ENCODE data around the gene RAB3IP. TPM values are rescaled to one million over a fixed set of nuclear protein-coding genes. Genes with fewer than 3 reads are reported as not detected.
A peak's percentile ranks its signal among the peaks of the same experiment; 100 is the strongest.
"Not testable (repeated sequence)": the region's sequence is repeated elsewhere in the genome, so short reads cannot be mapped to it uniquely, and the experiment has no call there.

RAB3IP gene
- polyA plus RNA-seq, 1 donor from 2014 or later, result 27.1 TPM

DNA sequence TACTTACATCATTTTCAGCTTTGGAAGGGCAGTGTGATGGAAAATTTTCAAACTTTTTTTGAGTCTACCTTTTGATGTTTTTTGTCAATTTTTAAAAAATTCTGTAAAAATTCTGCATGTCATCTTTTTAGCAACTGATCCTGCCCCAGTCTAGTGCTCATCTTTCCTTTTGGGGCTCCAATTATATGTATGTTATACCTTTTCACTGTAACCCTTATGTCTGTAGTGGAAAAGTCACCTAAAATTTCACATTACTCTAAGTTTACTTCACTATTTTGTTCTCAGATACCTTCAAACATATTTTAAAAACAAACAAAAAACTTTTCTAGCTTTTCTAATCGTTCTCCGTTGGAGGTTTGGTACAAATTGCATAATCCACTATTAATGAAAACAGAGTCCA lies 53.9 kb downstream of the RAB3IP start:
- Mint-ChIP-seq H3K4me1 (no peaks in the 10 kb centered on the region), H3K27ac (no peak overlapping the region), H3K9me3 (peaks cover 6 to 25% (median 12%) of the 10 kb centered on the region in 3 donors), H3K36me3 (peaks cover 29% of the 10 kb centered on the region), H3K27me3 (no peaks in the 10 kb centered on the region), H3K4me3 (no peak overlapping the region)

DNA sequence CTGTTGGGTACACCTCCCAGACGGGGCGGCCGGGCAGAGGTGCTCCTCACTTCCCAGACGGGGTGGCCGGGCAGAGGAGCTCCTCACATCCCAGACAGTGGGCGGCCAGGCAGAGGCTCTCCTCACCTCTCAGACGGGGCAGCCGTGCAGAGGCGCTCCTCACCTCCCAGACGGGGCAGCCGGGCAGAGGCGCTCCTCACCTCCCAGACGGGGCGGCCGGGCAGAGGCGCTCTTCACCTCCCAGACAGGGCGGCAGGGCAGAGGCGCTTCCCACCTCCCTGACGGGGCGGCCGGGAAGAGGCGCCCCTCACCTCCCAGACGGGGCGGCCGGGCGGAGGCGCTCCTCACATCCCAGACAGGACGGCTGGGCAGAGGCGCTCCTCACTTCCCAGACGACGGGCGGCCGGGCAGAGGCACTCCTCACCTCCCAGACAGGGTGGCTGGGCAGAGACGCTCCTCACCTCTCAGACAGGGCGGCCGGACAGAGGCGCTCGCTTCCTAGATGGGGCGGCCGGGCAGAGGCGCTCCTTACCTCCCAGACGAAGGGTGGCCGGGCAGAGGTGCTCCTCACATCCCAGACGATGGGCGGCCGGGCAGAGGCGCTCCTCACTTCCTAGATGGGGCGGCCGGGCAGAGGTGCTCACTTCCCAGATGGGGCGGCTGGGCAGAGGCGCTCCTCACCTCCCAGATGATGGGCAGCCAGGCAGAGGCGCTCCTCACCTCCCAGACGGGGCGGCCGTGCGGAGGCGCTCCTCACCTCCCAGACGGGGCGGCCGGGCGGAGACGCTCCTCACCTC lies 68.6 kb downstream of the RAB3IP start:
- H3K4me3 Mint-ChIP-seq, H3K27ac Mint-ChIP-seq, H3K27me3 Mint-ChIP-seq, H3K4me1 Mint-ChIP-seq, H3K9me3 Mint-ChIP-seq: not testable (repeated sequence)
- H3K36me3 Mint-ChIP-seq, result peaks cover 19% of the 10 kb centered on the region

DNA sequence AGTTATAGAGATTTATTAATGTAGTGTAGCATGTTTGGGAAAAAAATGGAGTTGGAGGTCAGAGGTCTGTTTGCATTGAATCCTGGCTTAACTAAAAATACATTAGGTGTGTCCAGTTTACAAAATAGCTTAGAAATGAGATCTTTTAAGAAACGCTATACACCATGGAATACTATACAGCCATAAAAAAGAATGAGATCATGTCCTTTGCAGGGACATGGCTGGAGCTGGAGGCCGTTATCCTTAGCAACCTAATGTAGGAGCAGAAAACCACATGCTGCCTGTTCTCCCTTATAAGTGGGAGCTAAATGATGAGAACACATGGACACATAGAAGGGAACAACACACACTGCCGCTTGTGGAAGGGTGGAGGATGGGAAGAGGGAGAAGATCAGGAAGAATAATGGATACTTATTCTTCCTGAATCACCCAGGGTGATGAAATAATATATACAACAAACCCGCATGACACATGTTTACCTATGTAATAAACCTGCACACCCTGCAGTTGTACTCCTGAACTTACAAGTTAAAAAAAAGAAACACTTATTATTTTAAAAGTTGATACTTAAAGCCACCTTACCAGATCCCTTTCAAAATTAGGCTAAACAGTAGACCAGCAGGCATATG lies 72.3 kb downstream of the RAB3IP start:
- peaks cover 0 to 2% (median 0%) of the 10 kb centered on the region in 3 donors for H3K4me1 Mint-ChIP-seq
- peaks cover 21% of the 10 kb centered on the region for H3K36me3 Mint-ChIP-seq
- H3K4me3 Mint-ChIP-seq, result no peak overlapping the region
- no peak overlapping the region for H3K27ac Mint-ChIP-seq
- peaks cover 4 to 10% (median 6%) of the 10 kb centered on the region in 3 donors for H3K9me3 Mint-ChIP-seq
- no peaks in the 10 kb centered on the region for H3K27me3 Mint-ChIP-seq

DNA sequence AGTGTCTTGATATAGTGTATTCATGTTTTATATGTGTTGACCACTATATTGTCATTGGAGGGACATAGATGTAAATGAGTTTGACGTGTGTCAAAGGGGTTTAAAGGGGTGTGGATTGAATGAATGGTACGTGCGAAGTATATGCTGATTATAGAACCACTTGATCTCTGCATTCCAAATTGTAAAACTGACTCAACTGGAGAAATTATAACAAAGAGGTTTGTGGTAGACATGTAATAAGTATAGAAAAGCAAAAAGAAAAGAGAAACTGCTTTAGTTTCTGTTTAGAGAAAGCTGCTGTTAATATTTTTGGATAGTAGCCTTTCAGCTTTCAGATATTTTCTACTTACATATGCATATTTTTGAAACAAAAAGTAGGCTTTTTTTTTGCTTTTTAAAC lies 77.4 kb downstream of the RAB3IP start:
- no peak overlapping the region for H3K27ac Mint-ChIP-seq

DNA sequence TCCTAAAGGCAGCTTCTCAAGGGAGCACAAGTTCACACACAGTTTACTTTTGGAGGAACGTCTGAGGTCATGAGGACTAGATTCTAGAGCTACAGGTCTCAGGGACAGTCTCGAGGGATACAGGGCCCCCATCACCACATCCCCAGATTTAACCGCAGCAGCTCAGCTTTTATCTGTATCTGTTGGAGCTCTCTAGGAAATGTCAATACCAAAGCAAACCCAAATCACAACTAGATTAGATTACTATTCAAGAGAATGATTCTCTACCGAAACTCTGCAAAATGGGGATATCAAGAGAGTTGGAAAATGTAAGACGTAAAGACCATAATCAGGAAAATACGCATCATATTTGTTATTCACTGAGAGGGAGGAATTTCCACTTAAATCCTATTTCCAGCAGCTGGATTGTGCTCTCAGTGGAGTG lies 82.4 kb downstream of the RAB3IP start:
- no peaks in the 10 kb centered on the region for H3K4me1 Mint-ChIP-seq
- H3K27me3 Mint-ChIP-seq, result peaks cover 1% of the 10 kb centered on the region
- no peaks in the 10 kb centered on the region for H3K9me3 Mint-ChIP-seq
- H3K4me3 Mint-ChIP-seq, result no peak overlapping the region
- H3K36me3 Mint-ChIP-seq, result peaks cover 5% of the 10 kb centered on the region
- H3K27ac Mint-ChIP-seq, result no peak overlapping the region

More for the DNA sequence above, 77.4 kb downstream of the RAB3IP start:
- H3K9me3 Mint-ChIP-seq, result no peaks in the 10 kb centered on the region
- no peak overlapping the region for H3K4me3 Mint-ChIP-seq
- H3K27me3 Mint-ChIP-seq, result no peaks in the 10 kb centered on the region
- peaks cover 12% of the 10 kb centered on the region for H3K36me3 Mint-ChIP-seq
- H3K4me1 Mint-ChIP-seq, result no peaks in the 10 kb centered on the region

DNA sequence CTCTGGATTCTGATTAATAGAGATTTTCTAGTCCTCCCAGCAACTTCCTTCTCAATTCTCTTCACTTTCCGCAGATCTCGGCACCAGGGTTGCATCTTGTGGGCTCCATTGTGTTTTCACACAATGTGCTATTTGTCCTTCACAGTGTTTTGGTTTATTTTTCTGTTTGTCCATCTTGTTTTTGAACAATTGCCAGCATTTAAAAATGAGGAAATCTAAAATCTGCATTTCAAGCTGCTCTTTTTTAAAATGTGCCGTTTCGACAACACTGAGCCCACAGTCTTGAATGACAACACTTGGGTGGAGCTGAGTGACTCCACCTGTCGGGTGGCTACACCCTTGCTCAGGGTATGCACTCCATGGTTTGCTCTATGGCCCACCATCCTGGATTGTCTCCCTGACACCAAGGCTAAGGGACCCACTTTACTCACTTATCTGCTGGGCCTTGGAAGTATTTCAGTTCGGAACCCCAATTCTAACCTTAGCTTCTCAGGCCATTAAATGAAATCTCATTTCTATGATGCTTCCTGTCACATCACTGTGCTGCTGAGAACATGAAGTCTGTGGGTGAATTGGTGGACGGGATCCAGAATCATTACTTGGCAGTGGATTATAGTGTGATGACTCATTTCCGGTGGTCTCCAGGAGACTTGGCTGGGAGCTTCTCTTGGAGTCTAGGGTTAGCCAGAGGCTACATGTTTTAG lies 82.9 kb downstream of the RAB3IP start:
- no peaks in the 10 kb centered on the region for H3K9me3 Mint-ChIP-seq
- H3K27me3 Mint-ChIP-seq, result peaks cover 2% of the 10 kb centered on the region
- peaks cover 2% of the 10 kb centered on the region for H3K36me3 Mint-ChIP-seq
- H3K27ac Mint-ChIP-seq, result no peak overlapping the region
- no peak overlapping the region for H3K4me3 Mint-ChIP-seq
- no peaks in the 10 kb centered on the region for H3K4me1 Mint-ChIP-seq

DNA sequence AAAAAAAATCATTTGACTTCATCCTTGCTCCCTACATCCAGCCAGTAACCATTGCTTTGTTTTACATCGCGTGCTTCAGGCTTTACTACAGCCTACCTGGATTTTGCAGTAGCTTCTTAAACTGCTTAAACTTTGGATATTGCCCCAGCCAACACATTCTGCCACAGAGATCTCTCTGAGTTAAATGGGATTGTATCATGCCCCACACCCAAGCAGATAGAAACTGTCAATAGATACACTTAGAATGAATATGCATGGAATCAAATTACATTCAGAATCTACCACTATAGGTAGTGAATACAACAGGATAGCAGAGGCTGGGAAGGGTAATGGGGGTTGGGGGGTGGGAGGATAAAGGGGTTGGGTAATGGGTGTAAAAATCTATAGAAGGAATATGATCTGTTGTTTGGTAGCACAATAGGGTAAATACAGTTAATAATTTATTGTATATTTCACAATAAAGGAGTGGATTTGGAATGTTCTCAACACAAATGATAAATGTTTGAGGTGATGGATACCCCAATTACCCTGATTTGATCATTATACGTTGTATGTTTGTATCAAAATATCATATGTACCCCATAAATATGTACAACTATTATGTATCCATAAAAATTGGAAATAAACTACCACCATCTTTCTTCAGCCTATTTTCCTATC lies 83.7 kb downstream of the RAB3IP start:
- peak overlapping the region in 1 of 4 donors; percentile 64 for H3K4me3 Mint-ChIP-seq
- H3K9me3 Mint-ChIP-seq, result no peaks in the 10 kb centered on the region
- H3K36me3 Mint-ChIP-seq, result peaks cover 3% of the 10 kb centered on the region
- no peak overlapping the region for H3K27ac Mint-ChIP-seq
- H3K27me3 Mint-ChIP-seq, result peaks cover 2% of the 10 kb centered on the region
- no peaks in the 10 kb centered on the region for H3K4me1 Mint-ChIP-seq

DNA sequence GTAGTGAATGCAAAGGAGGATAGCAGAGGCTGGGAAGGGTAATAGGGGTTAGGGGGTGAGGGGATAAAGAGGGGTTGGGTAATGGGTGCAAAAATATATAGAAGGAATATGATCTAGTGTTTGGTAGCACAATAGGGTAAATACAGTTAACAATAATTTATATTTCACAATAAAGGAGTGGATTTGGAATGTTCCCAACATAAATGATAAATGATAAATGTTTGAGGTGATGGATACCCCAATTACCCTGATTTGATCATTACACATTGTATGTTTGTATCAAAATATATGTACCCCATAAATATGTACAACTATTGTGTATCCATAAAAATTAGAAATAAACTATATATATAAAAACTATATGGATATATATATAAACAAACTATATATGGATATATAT lies 85.4 kb downstream of the RAB3IP start:
- H3K4me1 Mint-ChIP-seq, result no peaks in the 10 kb centered on the region
- H3K27ac Mint-ChIP-seq, result no peak overlapping the region
- H3K4me3 Mint-ChIP-seq, result no peak overlapping the region
- peaks cover 2% of the 10 kb centered on the region for H3K27me3 Mint-ChIP-seq
- no peaks in the 10 kb centered on the region for H3K9me3 Mint-ChIP-seq
- H3K36me3 Mint-ChIP-seq, result peaks cover 3% of the 10 kb centered on the region

DNA sequence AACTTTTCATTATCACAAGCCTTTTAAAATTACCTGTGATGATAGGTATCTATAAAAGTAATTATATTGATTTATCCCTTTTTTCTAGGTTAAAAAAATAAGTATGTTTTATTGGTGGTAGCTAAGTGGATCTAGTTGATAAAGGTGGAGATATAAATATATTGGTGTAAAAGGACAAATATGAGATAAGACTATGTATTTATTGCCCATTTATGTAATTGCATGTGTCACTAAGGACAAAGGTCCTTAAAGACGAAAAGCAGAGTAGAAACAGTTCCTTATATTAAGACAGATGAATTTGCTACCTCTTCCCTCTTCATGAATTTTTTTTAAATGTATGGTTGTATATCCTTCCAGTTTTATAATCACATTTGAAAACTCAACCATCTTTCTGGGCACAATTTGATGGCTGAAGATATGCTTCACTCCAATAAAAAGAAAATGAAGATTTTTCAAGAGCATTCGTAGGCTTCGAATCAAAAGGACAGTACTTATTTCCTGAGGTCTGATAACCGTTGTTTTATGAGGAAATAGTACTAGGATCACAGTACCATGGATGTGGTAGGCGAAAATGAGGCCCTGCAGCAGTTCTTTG lies 86.4 kb downstream of the RAB3IP start, which contains the start of gene MYRFL:
Gene MYRFL (plus strand): TSS at position 262 of the 595 bp plus-strand sequence. CDS start 291 bp downstream, at position 553.
- no peaks in the 10 kb centered on the region for H3K9me3 Mint-ChIP-seq
- peaks cover 2% of the 10 kb centered on the region for H3K27me3 Mint-ChIP-seq
- no peaks in the 10 kb centered on the region for H3K4me1 Mint-ChIP-seq
- H3K27ac Mint-ChIP-seq, result no peak within 1 kb of the TSS
- peaks cover 3% of the 10 kb centered on the region for H3K36me3 Mint-ChIP-seq
- H3K4me3 Mint-ChIP-seq, result no peak within 1 kb of the TSS

DNA sequence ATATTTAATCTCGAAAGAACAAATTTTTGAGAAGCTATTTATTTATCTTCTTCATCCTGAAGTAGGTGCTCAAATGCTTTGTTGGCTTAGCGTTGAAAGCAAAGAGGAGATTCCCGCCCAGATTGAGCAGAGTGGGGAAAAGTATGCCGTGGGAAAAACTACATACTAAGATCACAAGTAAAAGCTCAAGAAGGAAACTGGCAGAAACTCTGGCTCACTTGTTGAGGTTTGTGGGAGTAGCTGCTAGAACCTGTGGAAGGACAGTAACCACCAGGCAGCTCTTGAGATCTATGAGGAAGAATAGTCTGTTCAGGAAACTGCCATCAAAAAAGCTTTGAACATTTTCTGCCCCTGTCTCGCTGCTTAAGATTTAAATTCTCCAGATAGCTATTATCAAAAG lies 90.2 kb downstream of the RAB3IP start:
- Mint-ChIP-seq H3K27me3 (peaks cover 2% of the 10 kb centered on the region), H3K9me3 (no peaks in the 10 kb centered on the region), H3K4me3 (no peak overlapping the region), H3K36me3 (peaks cover 3% of the 10 kb centered on the region), H3K27ac (no peak overlapping the region), H3K4me1 (no peaks in the 10 kb centered on the region)

DNA sequence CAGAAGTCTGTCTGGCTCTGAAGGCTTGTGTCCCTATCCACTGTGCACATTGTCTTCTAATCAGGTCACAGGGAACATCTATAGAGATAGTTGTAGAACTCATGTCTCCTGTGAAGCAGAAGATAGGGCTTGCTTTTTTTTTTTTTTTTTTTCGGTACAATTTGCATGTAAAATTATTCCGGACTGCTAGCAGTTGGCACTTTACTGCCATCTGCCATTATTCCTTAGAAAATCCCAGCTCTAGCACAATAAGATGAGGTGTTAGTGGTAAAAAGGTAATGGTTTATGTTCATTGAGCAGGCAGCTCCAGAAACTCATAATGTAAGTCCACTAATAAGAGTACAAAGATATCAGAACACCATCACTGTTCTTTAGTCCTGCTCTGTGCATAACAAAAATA lies 95.0 kb downstream of the RAB3IP start:
- no peaks in the 10 kb centered on the region for H3K36me3 Mint-ChIP-seq
- H3K4me1 Mint-ChIP-seq, result no peaks in the 10 kb centered on the region
- H3K9me3 Mint-ChIP-seq, result no peaks in the 10 kb centered on the region
- H3K27ac Mint-ChIP-seq, result no peak overlapping the region
- H3K27me3 Mint-ChIP-seq, result peaks cover 1% of the 10 kb centered on the region
- H3K4me3 Mint-ChIP-seq, result no peak overlapping the region

DNA sequence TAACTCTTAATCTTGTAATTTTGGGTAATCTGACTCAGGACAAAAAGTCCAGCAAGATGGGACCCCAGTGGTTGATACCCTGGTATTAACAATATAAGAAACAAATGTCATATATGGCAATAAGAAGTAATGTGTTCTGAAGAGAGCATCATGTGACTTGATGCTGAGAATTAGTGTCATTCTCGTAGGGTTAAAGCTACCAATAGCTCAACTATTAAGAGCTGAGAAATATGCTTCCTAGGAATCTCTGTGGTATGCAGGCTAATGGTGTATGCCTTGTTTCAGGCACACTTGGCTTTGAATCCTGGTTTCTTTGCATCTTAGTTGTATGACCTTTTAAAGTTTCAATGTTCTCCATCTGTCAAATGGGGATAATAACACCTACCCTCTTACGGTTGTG lies 95.5 kb downstream of the RAB3IP start:
- Mint-ChIP-seq H3K27me3 (peaks cover 1% of the 10 kb centered on the region), H3K27ac (no peak overlapping the region), H3K4me1 (no peaks in the 10 kb centered on the region), H3K9me3 (no peaks in the 10 kb centered on the region), H3K4me3 (no peak overlapping the region), H3K36me3 (no peaks in the 10 kb centered on the region)

DNA sequence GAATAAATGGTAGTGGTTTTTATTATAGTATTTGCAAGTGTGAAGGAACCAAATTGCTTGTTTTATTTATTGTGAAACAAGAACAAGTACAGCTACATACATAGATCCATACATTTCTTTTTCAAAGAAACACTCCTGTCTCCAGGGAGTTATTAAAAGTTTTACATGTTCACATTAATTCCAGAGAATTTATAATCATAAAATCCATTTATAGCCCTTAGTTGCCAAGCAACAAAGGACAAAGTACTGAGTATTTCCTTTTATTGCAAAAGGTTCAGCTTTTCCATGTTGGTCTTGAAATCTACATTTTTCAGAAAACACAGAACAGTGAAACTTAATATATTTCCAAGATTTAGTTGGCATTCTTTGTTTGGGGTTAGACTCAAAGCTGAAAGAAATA lies 95.9 kb downstream of the RAB3IP start:
- Mint-ChIP-seq H3K9me3 (no peaks in the 10 kb centered on the region), H3K4me3 (no peak overlapping the region), H3K27me3 (peaks cover 1% of the 10 kb centered on the region), H3K27ac (no peak overlapping the region), H3K36me3 (no peaks in the 10 kb centered on the region), H3K4me1 (no peaks in the 10 kb centered on the region)

DNA sequence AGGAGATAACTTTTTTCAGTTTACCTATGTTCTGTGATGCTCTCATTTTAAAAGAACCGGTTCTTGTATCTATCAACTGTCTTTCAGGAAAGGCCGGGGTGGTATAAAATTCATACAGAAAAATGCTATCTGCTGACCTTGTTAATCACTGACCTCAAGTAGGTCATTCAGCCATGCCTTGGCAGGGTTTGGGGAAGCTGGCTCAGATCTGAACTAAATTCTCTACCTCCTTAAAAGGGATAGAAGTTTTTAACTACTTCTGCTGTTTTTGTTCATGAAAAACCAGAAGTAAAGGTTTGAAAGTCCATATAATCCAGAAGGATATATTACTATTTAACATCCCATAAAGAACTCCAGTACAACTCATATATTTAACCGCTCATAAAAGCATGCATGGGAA lies 96.4 kb downstream of the RAB3IP start:
- Mint-ChIP-seq H3K4me3 (no peak overlapping the region), H3K36me3 (no peaks in the 10 kb centered on the region), H3K9me3 (no peaks in the 10 kb centered on the region), H3K27me3 (peaks cover 1% of the 10 kb centered on the region), H3K4me1 (no peaks in the 10 kb centered on the region), H3K27ac (no peak overlapping the region)

DNA sequence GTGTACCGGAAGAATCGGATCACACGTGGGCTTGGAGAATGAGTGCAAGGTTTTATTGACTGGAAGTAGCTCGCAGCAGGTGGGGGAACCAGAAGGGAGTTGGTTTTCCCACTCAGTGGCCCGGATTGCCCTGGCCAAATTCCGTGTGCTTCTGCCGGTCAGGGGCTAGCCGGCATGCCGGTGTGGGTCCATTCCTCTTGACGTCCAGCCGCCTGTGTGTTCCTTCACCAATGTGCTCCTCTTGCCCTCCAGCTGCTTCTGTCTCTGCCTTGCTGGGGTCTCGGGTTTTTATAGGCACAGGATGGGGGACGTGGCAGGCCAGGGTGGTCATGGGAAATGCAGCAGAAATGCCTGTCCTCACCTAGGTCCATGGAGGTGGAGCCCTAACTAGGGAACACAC lies 97.4 kb downstream of the RAB3IP start:
- Mint-ChIP-seq H3K27me3 (peaks cover 4% of the 10 kb centered on the region), H3K4me1 (no peaks in the 10 kb centered on the region), H3K4me3 (no peak overlapping the region), H3K9me3 (no peaks in the 10 kb centered on the region), H3K36me3 (no peaks in the 10 kb centered on the region), H3K27ac (no peak overlapping the region)

Data from IgD-negative memory B cell (primary cell).